ENCODE results near the gene NT5DC2. TPM values are rescaled to one million over a fixed set of nuclear protein-coding genes. Genes with fewer than 3 reads are reported as not detected.
"Not testable (repeated sequence)": the region's sequence is repeated elsewhere in the genome, so short reads cannot be mapped to it uniquely, and the experiment has no call there.

The NT5DC2 gene
- total RNA-seq, 1 donor from 2014 or later, result 60.8 TPM

- no peak overlapping the region for H3K4me3 Mint-ChIP-seq
- DNase-seq (ENCODE audit: low spot score), result no peak
Measured at GRCh38 chr3:52527039-52527731, 6.5 kb downstream of the NT5DC2 start.

GRCh38 chr3:52526671-52527038 is 7.0 kb downstream of the NT5DC2 start:
- intact Hi-C loops (cut with micrococcal nuclease); H3K9me3 Mint-ChIP-seq; H3K4me1 Mint-ChIP-seq (ENCODE audit: low read depth): not testable (repeated sequence)

More at GRCh38 chr3:52527039-52527731, 6.5 kb downstream of the NT5DC2 start:
- no peak overlapping the region for H3K27ac Mint-ChIP-seq
- no peaks in the 10 kb centered on the region for H3K9me3 Mint-ChIP-seq
- no peaks in the 10 kb centered on the region for H3K27me3 Mint-ChIP-seq (ENCODE audit: insufficient read depth)
- H3K4me1 Mint-ChIP-seq (ENCODE audit: low read depth), result peaks cover under 1% of the 10 kb centered on the region
- peaks cover 6% of the 10 kb centered on the region for H3K36me3 Mint-ChIP-seq (ENCODE audit: low read depth)
- intact Hi-C loops (cut with micrococcal nuclease), result no loop called here

GRCh38 chr3:52525680-52526561 is 7.7 kb downstream of the NT5DC2 start:
- no peak overlapping the region for H3K27ac Mint-ChIP-seq
- intact Hi-C loops (cut with micrococcal nuclease), result no loop called here
- no peak for DNase-seq (ENCODE audit: low spot score)
- H3K4me3 Mint-ChIP-seq, result no peak overlapping the region
- peaks cover 6% of the 10 kb centered on the region for H3K36me3 Mint-ChIP-seq (ENCODE audit: low read depth)
- no peaks in the 10 kb centered on the region for H3K4me1 Mint-ChIP-seq (ENCODE audit: low read depth)
- H3K27me3 Mint-ChIP-seq (ENCODE audit: insufficient read depth), result no peaks in the 10 kb centered on the region
- no peaks in the 10 kb centered on the region for H3K9me3 Mint-ChIP-seq

More at GRCh38 chr3:52526671-52527038, 7.0 kb downstream of the NT5DC2 start:
- H3K4me3 Mint-ChIP-seq; H3K36me3 Mint-ChIP-seq (ENCODE audit: low read depth); DNase-seq (ENCODE audit: low spot score); H3K27ac Mint-ChIP-seq; H3K27me3 Mint-ChIP-seq (ENCODE audit: insufficient read depth): not testable (repeated sequence)

- Mint-ChIP-seq H3K4me3 (no peak overlapping the region), H3K27me3 (ENCODE audit: insufficient read depth) (no peaks in the 10 kb centered on the region), H3K9me3 (no peaks in the 10 kb centered on the region), H3K4me1 (ENCODE audit: low read depth) (no peaks in the 10 kb centered on the region), H3K36me3 (ENCODE audit: low read depth) (peaks cover 6% of the 10 kb centered on the region), H3K27ac (no peak overlapping the region)
- intact Hi-C loops (cut with micrococcal nuclease), result no loop called here
- DNase-seq (ENCODE audit: low spot score), result no peak
Measured at GRCh38 chr3:52524752-52525679, 8.6 kb downstream of the NT5DC2 start.

- peaks cover 6% of the 10 kb centered on the region for H3K36me3 Mint-ChIP-seq (ENCODE audit: low read depth)
- no peaks in the 10 kb centered on the region for H3K4me1 Mint-ChIP-seq (ENCODE audit: low read depth)
- H3K9me3 Mint-ChIP-seq, result no peaks in the 10 kb centered on the region
- no peak overlapping the region for H3K4me3 Mint-ChIP-seq
- intact Hi-C loops (cut with micrococcal nuclease), result no loop called here
- H3K27me3 Mint-ChIP-seq (ENCODE audit: insufficient read depth), result no peaks in the 10 kb centered on the region
- no peak overlapping the region for H3K27ac Mint-ChIP-seq
- no peak for DNase-seq (ENCODE audit: low spot score)
Measured at GRCh38 chr3:52524258-52524751, 9.4 kb downstream of the NT5DC2 start.

- Mint-ChIP-seq H3K27ac (no peak overlapping the region), H3K27me3 (ENCODE audit: insufficient read depth) (no peaks in the 10 kb centered on the region), H3K9me3 (no peaks in the 10 kb centered on the region), H3K36me3 (ENCODE audit: low read depth) (peaks cover 4% of the 10 kb centered on the region), H3K4me3 (no peak overlapping the region), H3K4me1 (ENCODE audit: low read depth) (no peaks in the 10 kb centered on the region)
- intact Hi-C loops (cut with micrococcal nuclease), result no loop called here
- no peak for DNase-seq (ENCODE audit: low spot score)
Measured at GRCh38 chr3:52523386-52524257, 10.0 kb downstream of the NT5DC2 start.

- Mint-ChIP-seq H3K4me1 (ENCODE audit: low read depth) (no peaks in the 10 kb centered on the region), H3K27me3 (ENCODE audit: insufficient read depth) (no peaks in the 10 kb centered on the region), H3K4me3 (no peak overlapping the region), H3K9me3 (no peaks in the 10 kb centered on the region), H3K36me3 (ENCODE audit: low read depth) (peaks cover under 1% of the 10 kb centered on the region), H3K27ac (no peak overlapping the region)
- intact Hi-C loops (cut with micrococcal nuclease), result no loop called here
- DNase-seq (ENCODE audit: low spot score), result no peak
Measured at GRCh38 chr3:52522651-52523251, 10.9 kb downstream of the NT5DC2 start.

GRCh38 chr3:52521881-52522650 is 11.6 kb downstream of the NT5DC2 start:
- Mint-ChIP-seq H3K9me3 (no peaks in the 10 kb centered on the region), H3K4me1 (ENCODE audit: low read depth) (no peaks in the 10 kb centered on the region), H3K27me3 (ENCODE audit: insufficient read depth) (no peaks in the 10 kb centered on the region), H3K36me3 (ENCODE audit: low read depth) (no peaks in the 10 kb centered on the region), H3K27ac (no peak overlapping the region), H3K4me3 (no peak overlapping the region)
- intact Hi-C loops (cut with micrococcal nuclease), result no loop called here
- no peak for DNase-seq (ENCODE audit: low spot score)

GRCh38 chr3:52521488-52521824 is 12.2 kb downstream of the NT5DC2 start:
- intact Hi-C loops (cut with micrococcal nuclease), result no loop called here
- no peaks in the 10 kb centered on the region for H3K27me3 Mint-ChIP-seq (ENCODE audit: insufficient read depth)
- no peak overlapping the region for H3K4me3 Mint-ChIP-seq
- H3K9me3 Mint-ChIP-seq, result no peaks in the 10 kb centered on the region
- no peaks in the 10 kb centered on the region for H3K36me3 Mint-ChIP-seq (ENCODE audit: low read depth)
- H3K27ac Mint-ChIP-seq, result no peak overlapping the region
- no peak for DNase-seq (ENCODE audit: low spot score)
- H3K4me1 Mint-ChIP-seq (ENCODE audit: low read depth), result no peaks in the 10 kb centered on the region

- H3K27ac Mint-ChIP-seq, result no peak overlapping the region
- no peak overlapping the region for H3K4me3 Mint-ChIP-seq
- no peak for DNase-seq (ENCODE audit: low spot score)
- H3K4me1 Mint-ChIP-seq (ENCODE audit: low read depth), result no peaks in the 10 kb centered on the region
- H3K27me3 Mint-ChIP-seq (ENCODE audit: insufficient read depth), result no peaks in the 10 kb centered on the region
- intact Hi-C loops (cut with micrococcal nuclease), result no loop called here
- no peaks in the 10 kb centered on the region for H3K9me3 Mint-ChIP-seq
- no peaks in the 10 kb centered on the region for H3K36me3 Mint-ChIP-seq (ENCODE audit: low read depth)
Measured at GRCh38 chr3:52520716-52521487, 12.8 kb downstream of the NT5DC2 start.
